Adrenal gland (tissue), 12 donors: Measurements from ENCODE around the gene DSTYK. TPM values are rescaled to one million over a fixed set of nuclear protein-coding genes. Genes with fewer than 3 reads are reported as not detected.
"Not testable (repeated sequence)": the region's sequence is repeated elsewhere in the genome, so short reads cannot be mapped to it uniquely, and the experiment has no call there.

Experiments
- DNase-seq, 7 donors: peaks; one replicate each; pipeline ENCODE4 v3.0.0-alpha.2; 2019 to 2020
- H3K27ac ChIP-seq, 5 donors: fragments of 200-600 bp; sonication (generic) in 4 of 5; 1 replicate in 3 of 5; 2 replicates in 2 of 5; pipeline versions ENCODE4 v1.5.1 to v1.8.0; 2016 to 2020; ENCODE audit warnings: mild to moderate bottlenecking in 1 of 5
- H3K27me3 ChIP-seq: fragments of 200-600 bp; 2 replicates; pipeline ENCODE4 v1.8.0; 2021
- H3K36me3 ChIP-seq, 2 donors: fragments of 200-600 bp; replicated peaks in 1 of 2; 1 replicate in 1 of 2; 2 replicates in 1 of 2; pipeline versions ENCODE4 v1.5.1 to v1.8.0; 2018 to 2022
- H3K4me1 ChIP-seq, 2 donors: fragments of 200-600 bp; replicated peaks in 1 of 2; 1 replicate in 1 of 2; 2 replicates in 1 of 2; pipeline versions ENCODE4 v1.5.1 to v1.8.0; 2018 to 2021
- H3K4me3 ChIP-seq, 4 donors: fragments of 200-600 bp; sonication (generic) in 3 of 4; one replicate each; pipeline ENCODE4 v1.5.1; 2016 to 2018
- H3K9me3 ChIP-seq, 3 donors: fragments of 200-600 bp; sonication (generic) in 1 of 3; replicated peaks in 1 of 3; 1 replicate in 2 of 3; 2 replicates in 1 of 3; pipeline versions ENCODE4 v1.5.1 to v1.8.0; 2016 to 2021
- CTCF ChIP-seq, 6 experiments: fragments of 450-650 bp in 4 of 6; fragments of 200-600 bp in 2 of 6; sonication (generic) in 1 of 6; IDR thresholded peaks; 1 replicate in 5 of 6; 2 replicates in 1 of 6; pipeline versions ENCODE4 v1.5.1 to v1.8.0; 2016 to 2021; ENCODE audit warnings: antibody characterized with exemption in 6 of 6, mild to moderate bottlenecking in 2 of 6, moderate library complexity in 1 of 6
- POLR2A ChIP-seq, 2 donors: fragments of 450-650 bp; IDR thresholded peaks; one replicate each; pipeline ENCODE4 v1.6.1; 2017; ENCODE audit warnings: antibody characterized with exemption in 2 of 2, mild to moderate bottlenecking in 2 of 2, moderate library complexity in 1 of 2
- WGBS, 4 donors: extraction: QIAGEN DNeasy Blood & Tissue Kit in 2 of 4; methylation state at CpG; one replicate each; pipeline versions ENCODE4 v1.1.5 to v1.1.7; 2013 to 2017; 5-methylcytosine and 5-hydroxymethylcytosine counted together
- intact Hi-C, 2 donors: fragments of 100-400 bp; cut with DNase I; formaldehyde crosslinking; loops; one replicate each; pipeline versions ENCODE4 v1.14.1 to v1.15.0; 2022 to 2023
- polyA plus RNA-seq, 3 donors: library from polyadenylated mRNA; stranded (reverse); fragments of 200-250 nt in 2 of 3; fragments of 350-450 nt in 1 of 3; fragmentation: Illumina TruSeq in 1 of 3; extraction: RNeasy Lipid Tissue Mini Kit (QIAGEN cat#74804) in 1 of 3; gene quantifications; one replicate each; pipeline ENCODE4 v1.2.3, GENCODE V29; 2013 to 2014
- total RNA-seq, 9 donors: library from RNA; depleted of rRNA in 4 of 9; stranded (reverse); fragments of >200 nt in 4 of 9; fragments of 120-200 nt in 1 of 9; fragmentation: NEBNext Ultra II Directional in 1 of 9; extraction: Animal tissue kit (Norgen Biotek cat#: 25700) in 1 of 9; gene quantifications; one replicate each; pipeline versions ENCODE4 v1.1.0 to v1.2.4, GENCODE V29; 2013 to 2023
- donor health status: healthy with polysubstance abuse.
- donor health status: Bipolar disorder and iron deficiency.
- donor health status: DM: yes; HTN: yes; CAD: no.
- donor health status: DM: no; HTN: no; CAD: no.
- donor health status: DM: no; HTN: no; CAD: no.
- donor health status: DM: yes; HTN: yes; CAD: no.

DSTYK gene
- total and polyA plus RNA-seq, 12 donors: 4.4 to 22.9 (median 16.1) TPM

- no peak for TF ChIP-seq CTCF (IDR thresholded peaks at IDR 0.05)
- no peak for TF ChIP-seq POLR2A (IDR thresholded peaks at IDR 0.05)
- H3K27me3 ChIP-seq: no peaks in the 10 kb centered on the region
- peak in 1 of 7 donors; percentile 11 for DNase-seq
- intact Hi-C loops: no loop called here
- H3K4me3 ChIP-seq: no peak overlapping the region
- H3K4me1 ChIP-seq: no peaks in the 10 kb centered on the region
- H3K36me3 ChIP-seq: no peaks in the 10 kb centered on the region
- WGBS, 4 donors: 67 to 73% (median 71%) methylated on average over 12 of the region's 12 CpGs
- H3K27ac ChIP-seq: no peak overlapping the region
- no peaks in the 10 kb centered on the region for H3K9me3 ChIP-seq
These were observed 26.3 kb upstream of the DSTYK start for GRCh38 chr1:205237526-205238484.

DNA sequence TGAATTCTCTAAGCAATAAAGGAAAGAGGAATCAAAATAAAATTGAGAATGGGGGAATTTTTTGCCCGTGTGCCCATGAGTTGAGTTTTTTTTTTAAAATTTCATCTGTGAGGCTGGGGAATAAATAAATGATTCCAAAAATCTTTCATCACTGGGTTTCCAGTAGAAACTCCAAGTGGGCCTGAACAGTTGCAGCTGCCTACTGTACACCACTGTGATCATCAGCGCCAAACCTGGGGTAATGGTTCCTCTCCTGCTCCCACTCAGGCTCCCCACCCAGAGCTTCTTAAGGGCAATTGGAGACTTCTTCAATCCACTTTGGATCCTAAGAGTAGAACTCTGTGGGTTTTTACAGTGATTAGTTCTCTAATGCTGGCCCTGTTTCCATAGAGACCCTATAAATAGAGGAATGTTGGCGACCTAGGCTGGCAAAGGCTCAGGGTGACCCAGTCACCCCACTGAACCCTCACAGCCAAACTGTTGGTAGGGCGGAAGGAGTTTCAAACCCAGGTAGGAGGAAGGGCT, 25.5 kb upstream of the DSTYK start:
- H3K9me3 ChIP-seq: no peaks in the 10 kb centered on the region
- intact Hi-C loops: no loop called here
- 78 to 92% (median 85%) methylated on average over 3 to 4 of the region's 4 CpGs for WGBS, 4 donors
- no peaks in the 10 kb centered on the region for H3K36me3 ChIP-seq
- TF ChIP-seq CTCF (IDR thresholded peaks at IDR 0.05) (no peak), POLR2A (IDR thresholded peaks at IDR 0.05) (no peak)
- DNase-seq: no peak
- H3K27me3 ChIP-seq: no peaks in the 10 kb centered on the region
- no peaks in the 10 kb centered on the region for H3K4me1 ChIP-seq
- H3K27ac ChIP-seq: no peak overlapping the region
- no peak overlapping the region for H3K4me3 ChIP-seq

DNA sequence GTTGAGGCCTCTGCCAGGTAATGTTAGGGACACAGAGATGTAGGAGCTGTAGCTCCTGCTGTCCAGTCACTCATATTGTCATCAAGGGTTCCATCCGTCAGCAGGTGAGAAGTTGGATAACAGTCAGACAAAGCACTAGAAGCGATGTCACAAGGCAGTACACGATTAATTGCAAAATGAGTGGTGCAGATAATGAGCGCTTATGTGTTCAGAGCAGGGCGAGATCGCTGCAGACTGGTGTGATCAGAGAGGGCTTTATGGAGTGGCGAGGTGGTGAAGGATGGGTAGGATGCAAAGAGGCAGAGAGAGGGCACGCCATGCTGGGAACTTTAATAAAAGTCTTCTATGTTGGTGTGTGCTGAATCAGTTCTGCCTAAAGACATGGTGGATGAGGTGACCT, 25.0 kb upstream of the DSTYK start:
- 91 to 95% (median 93%) methylated on average over 8 of the region's 8 CpGs for WGBS, 4 donors
- H3K27ac ChIP-seq: no peak overlapping the region
- no peaks in the 10 kb centered on the region for H3K4me1 ChIP-seq
- no peaks in the 10 kb centered on the region for H3K36me3 ChIP-seq
- no peaks in the 10 kb centered on the region for H3K27me3 ChIP-seq
- intact Hi-C loops: no loop called here
- no peak for TF ChIP-seq CTCF (IDR thresholded peaks at IDR 0.05)
- TF ChIP-seq POLR2A (IDR thresholded peaks at IDR 0.05): no peak
- no peak overlapping the region for H3K4me3 ChIP-seq
- DNase-seq: peak in 1 of 7 donors; percentile 6
- no peaks in the 10 kb centered on the region for H3K9me3 ChIP-seq

- WGBS, 4 donors: 90 to 96% (median 92%) methylated on average over 6 of the region's 6 CpGs
- H3K27ac ChIP-seq: no peak overlapping the region
- H3K4me1 ChIP-seq: no peaks in the 10 kb centered on the region
These were observed 24.4 kb upstream of the DSTYK start for GRCh38 chr1:205235951-205236350.

GRCh38 chr1:205233986-205234385, 22.5 kb upstream of the DSTYK start:
- intact Hi-C loops, H3K4me3 ChIP-seq, H3K27ac ChIP-seq, H3K36me3 ChIP-seq, H3K9me3 ChIP-seq, H3K27me3 ChIP-seq: not testable (repeated sequence)
- peaks cover 8 to 15% of the 10 kb centered on the region in 2 donors for H3K4me1 ChIP-seq
- WGBS, 4 donors: 94 to 98% (median 95%) methylated on average over 7 of the region's 7 CpGs
- DNase-seq: peak in 1 of 7 donors; percentile 0

More at GRCh38 chr1:205235951-205236350, 24.4 kb upstream of the DSTYK start:
- TF ChIP-seq POLR2A (IDR thresholded peaks at IDR 0.05) (no peak), CTCF (IDR thresholded peaks at IDR 0.05) (no peak)
- Histone ChIP-seq H3K36me3 (no peaks in the 10 kb centered on the region), H3K4me3 (no peak overlapping the region), H3K9me3 (no peaks in the 10 kb centered on the region), H3K27me3 (no peaks in the 10 kb centered on the region)
- DNase-seq: peak in 1 of 7 donors; percentile 3
- intact Hi-C loops: no loop called here
